HEK293T (cell line): Measurements from ENCODE around the gene ANO9.

Experiments used
- ARNT ChIP-seq: fragments of 450-650 bp; IDR thresholded peaks from 2 replicates; pipeline ENCODE4 v1.6.1; 2017; ENCODE audit warnings: mild to moderate bottlenecking
- BHLHE40 ChIP-seq: fragments of 450-650 bp; IDR thresholded peaks from 2 replicates; pipeline ENCODE4 v1.6.1; 2016; ENCODE audit warnings: mild to moderate bottlenecking, moderate library complexity, borderline replicate concordance
- ELF4 ChIP-seq: fragments of 450-650 bp; IDR thresholded peaks from 2 replicates; pipeline ENCODE4 v1.6.1; 2017; ENCODE audit warnings: antibody characterized with exemption
- FOXA1 ChIP-seq: fragments of 450-650 bp; IDR thresholded peaks from 2 replicates; pipeline ENCODE4 v1.6.1; 2016; ENCODE audit warnings: mild to moderate bottlenecking
- FOXM1 ChIP-seq: fragments of 450-650 bp; IDR thresholded peaks from 2 replicates; pipeline ENCODE4 v1.6.1; 2017; ENCODE audit warnings: mild to moderate bottlenecking, borderline replicate concordance
- HDGF ChIP-seq: fragments of 450-650 bp; IDR thresholded peaks from 2 replicates; pipeline ENCODE4 v1.6.1; 2017; ENCODE audit warnings: antibody characterized with exemption, borderline replicate concordance
- L3MBTL2 ChIP-seq: fragments of 450-650 bp; conservative IDR thresholded peaks from 2 replicates; pipeline ENCODE4 v1.6.1; 2016; ENCODE audit warnings: mild to moderate bottlenecking
- LEF1 ChIP-seq: fragments of 450-650 bp; IDR thresholded peaks from 2 replicates; pipeline ENCODE4 v1.6.1; 2017; ENCODE audit warnings: mild to moderate bottlenecking, borderline replicate concordance
- NFRKB ChIP-seq: fragments of 450-650 bp; IDR thresholded peaks from 2 replicates; pipeline ENCODE4 v1.6.1; 2016; ENCODE audit warnings: mild to moderate bottlenecking, moderate library complexity
- SP1 ChIP-seq: fragments of 450-650 bp; IDR thresholded peaks from 2 replicates; pipeline ENCODE4 v1.6.1; 2017
- SUZ12 ChIP-seq: fragments of 450-650 bp; IDR thresholded peaks from 2 replicates; pipeline ENCODE4 v1.6.1; 2016; ENCODE audit warnings: mild to moderate bottlenecking
- TARDBP ChIP-seq: fragments of 450-650 bp; IDR thresholded peaks from 2 replicates; pipeline ENCODE4 v1.6.1; 2016
- ZNF384 ChIP-seq: fragments of 450-650 bp; IDR thresholded peaks from 2 replicates; pipeline ENCODE4 v1.6.1; 2016

DNA sequence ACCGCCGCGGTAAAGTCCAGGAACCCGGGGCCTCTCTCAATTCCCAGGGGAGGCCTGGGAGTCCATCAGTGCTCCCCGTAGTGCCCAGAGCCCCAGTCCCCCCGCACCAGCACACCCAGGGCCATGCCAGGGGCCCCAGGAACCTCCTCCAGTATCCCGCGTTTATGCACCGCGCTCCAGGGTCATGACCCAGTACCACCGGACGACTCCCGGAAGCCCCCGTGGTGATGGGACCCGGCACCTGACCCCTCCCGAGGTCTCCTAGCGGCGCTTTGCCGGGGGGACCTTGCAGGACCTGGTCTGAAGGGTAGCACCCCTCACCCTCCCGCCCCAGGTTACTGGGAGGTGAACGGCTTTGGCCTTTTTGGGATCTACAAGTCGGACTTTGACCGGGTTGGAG lies 61.3 kb downstream of the ANO9 start:
- TF ChIP-seq BHLHE40 (no peak), FOXM1 (no peak), ARNT (no peak), TARDBP (no peak), L3MBTL2 (no peak), SUZ12 (no peak), LEF1 (no peak), ZNF384 (no peak), SP1 (no peak), ELF4 (no peak), FOXA1 (no peak), NFRKB (no peak), HDGF (no peak)
